Calu3 (cell line): ENCODE data around the gene CYP4F8. TPM values are rescaled to one million over a fixed set of nuclear protein-coding genes. Genes with fewer than 3 reads are reported as not detected.
"Not testable (repeated sequence)": the region's sequence is repeated elsewhere in the genome, so short reads cannot be mapped to it uniquely, and the experiment has no call there.

Experiments
- BruUV-seq: library from RNA; stranded (reverse); fragments of 400-500 nt; replicated peaks from 2 replicates; lab custom pipeline; 2021; lab: Mats Ljungman, UMichigan
- CTCF ChIA-PET: fragments of 300-600 bp; sonication (Branson Sonifier 250); formaldehyde crosslinking; loops from one replicate; lab custom pipeline; 2022; ENCODE audit warnings: antibody characterized with exemption; lab: Charles Lee
- DNase-seq: peaks from one replicate; pipeline ENCODE4 v3.0.0; 2022
- H3K27ac Mint-ChIP-seq: one replicate; pipeline ENCODE4 v1.8.0; 2022; ENCODE audit warnings: mixed read lengths; ENCODE audit not compliant: unreplicated experiment
- H3K27me3 Mint-ChIP-seq: one replicate; pipeline ENCODE4 v1.8.0; 2022; ENCODE audit warnings: mixed read lengths; ENCODE audit not compliant: unreplicated experiment
- H3K36me3 Mint-ChIP-seq: one replicate; pipeline ENCODE4 v1.8.0; 2022; ENCODE audit warnings: mild to moderate bottlenecking, moderate library complexity, mixed read lengths; ENCODE audit not compliant: insufficient read depth, unreplicated experiment
- H3K4me1 Mint-ChIP-seq: one replicate; pipeline ENCODE4 v1.8.0; 2022; ENCODE audit warnings: mild to moderate bottlenecking, low read depth, mixed read lengths; ENCODE audit not compliant: unreplicated experiment
- H3K4me3 Mint-ChIP-seq: one replicate; pipeline ENCODE4 v1.8.0; 2022; ENCODE audit warnings: mild to moderate bottlenecking, low read depth, moderate library complexity, mixed read lengths; ENCODE audit not compliant: unreplicated experiment
- H3K9me3 Mint-ChIP-seq: one replicate; pipeline ENCODE4 v1.8.0; 2022; ENCODE audit warnings: low read depth, mixed read lengths; ENCODE audit not compliant: unreplicated experiment
- intact Hi-C: fragments of 100-400 bp; cut with micrococcal nuclease; formaldehyde crosslinking; loops from one replicate; pipeline ENCODE4 v1.10.0; 2022; ENCODE audit not compliant: unreplicated experiment
- total RNA-seq: library from RNA; stranded (reverse); gene quantifications from 2 replicates; pipeline ENCODE4 v1.2.3, GENCODE V29; 2022
- TF ChIP-seq, protein P1 (sequence below): fragments of 200-600 bp; IDR thresholded peaks from one replicate; pipeline ENCODE4 v1.8.0; 2022; ENCODE audit warnings: antibody characterized with exemption; ENCODE audit not compliant: unreplicated experiment

The CYP4F8 gene
- total RNA-seq, 1 experiment from 2014 or later, result not detected

DNA sequence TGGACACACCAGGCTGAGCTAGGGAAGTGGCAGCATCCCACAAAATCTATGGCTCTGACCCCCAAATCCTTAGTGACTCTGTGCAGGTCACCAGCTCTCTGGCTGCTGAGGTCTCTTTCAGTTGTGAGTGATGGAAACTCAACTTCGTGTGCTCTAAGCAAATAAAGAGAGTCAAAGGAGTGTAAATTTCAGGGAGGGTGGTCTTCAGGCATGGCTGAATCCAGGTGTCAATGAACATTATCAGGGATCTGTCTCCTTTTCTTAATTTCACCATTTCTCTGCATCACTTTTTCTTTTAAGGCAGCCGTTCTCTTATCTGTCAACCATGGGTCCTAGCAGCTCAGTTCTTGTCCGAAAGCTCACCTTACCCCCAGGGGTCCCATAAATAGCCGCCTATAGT lies 64.1 kb downstream of the CYP4F8 start:
- no TSS peak for BruUV-seq
- H3K4me3 Mint-ChIP-seq, result no peak overlapping the region
- DNase-seq, result no peak
- H3K27ac Mint-ChIP-seq, result no peak overlapping the region
- CTCF ChIA-PET, result no interaction called here
- peaks cover 19% of the 10 kb centered on the region for H3K27me3 Mint-ChIP-seq
- H3K9me3 Mint-ChIP-seq, result peaks cover 10% of the 10 kb centered on the region
- peaks cover 8% of the 10 kb centered on the region for H3K4me1 Mint-ChIP-seq
- no peaks in the 10 kb centered on the region for H3K36me3 Mint-ChIP-seq
- intact Hi-C loops, result no loop called here
- TF ChIP-seq, protein P1, sequence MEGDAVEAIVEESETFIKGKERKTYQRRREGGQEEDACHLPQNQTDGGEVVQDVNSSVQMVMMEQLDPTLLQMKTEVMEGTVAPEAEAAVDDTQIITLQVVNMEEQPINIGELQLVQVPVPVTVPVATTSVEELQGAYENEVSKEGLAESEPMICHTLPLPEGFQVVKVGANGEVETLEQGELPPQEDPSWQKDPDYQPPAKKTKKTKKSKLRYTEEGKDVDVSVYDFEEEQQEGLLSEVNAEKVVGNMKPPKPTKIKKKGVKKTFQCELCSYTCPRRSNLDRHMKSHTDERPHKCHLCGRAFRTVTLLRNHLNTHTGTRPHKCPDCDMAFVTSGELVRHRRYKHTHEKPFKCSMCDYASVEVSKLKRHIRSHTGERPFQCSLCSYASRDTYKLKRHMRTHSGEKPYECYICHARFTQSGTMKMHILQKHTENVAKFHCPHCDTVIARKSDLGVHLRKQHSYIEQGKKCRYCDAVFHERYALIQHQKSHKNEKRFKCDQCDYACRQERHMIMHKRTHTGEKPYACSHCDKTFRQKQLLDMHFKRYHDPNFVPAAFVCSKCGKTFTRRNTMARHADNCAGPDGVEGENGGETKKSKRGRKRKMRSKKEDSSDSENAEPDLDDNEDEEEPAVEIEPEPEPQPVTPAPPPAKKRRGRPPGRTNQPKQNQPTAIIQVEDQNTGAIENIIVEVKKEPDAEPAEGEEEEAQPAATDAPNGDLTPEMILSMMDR, result no peak

DNA sequence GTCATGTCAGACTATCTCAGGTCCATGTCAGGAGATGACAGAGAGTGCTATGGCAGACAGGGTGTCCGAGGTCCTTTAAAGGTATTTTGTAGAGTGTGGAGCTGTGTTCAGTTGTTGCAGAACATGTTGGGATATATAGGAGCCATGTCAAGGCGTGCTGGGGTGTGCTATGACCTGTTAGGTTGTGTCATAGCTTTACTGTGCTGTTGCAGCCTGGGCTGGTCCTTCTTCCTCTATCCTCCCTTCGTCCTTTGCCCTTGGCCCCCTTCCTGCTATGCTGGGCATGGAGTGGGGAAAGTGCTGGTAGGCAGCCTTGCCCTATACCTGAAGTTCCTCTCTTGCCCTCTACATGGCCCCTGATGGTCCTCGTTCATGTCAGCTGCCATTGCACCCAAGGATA lies 64.8 kb downstream of the CYP4F8 start:
- DNase-seq, H3K4me1 Mint-ChIP-seq, H3K4me3 Mint-ChIP-seq, BruUV-seq, H3K9me3 Mint-ChIP-seq, CTCF ChIA-PET, H3K36me3 Mint-ChIP-seq, intact Hi-C loops, H3K27ac Mint-ChIP-seq: not testable (repeated sequence)
- H3K27me3 Mint-ChIP-seq, result peaks cover 19% of the 10 kb centered on the region

Other genes starting within 250 kb of the CYP4F8 start
- 35.8 and 38.0 TPM in 2 replicates for gene AKAP8, start 235.4 kb upstream of the CYP4F8 start, total RNA-seq
- gene AKAP8L, start 196.2 kb upstream of the CYP4F8 start, total RNA-seq, result 94.0 and 96.8 TPM in 2 replicates
- 31.9 and 34.0 TPM in 2 replicates for gene WIZ, start 165.3 kb upstream of the CYP4F8 start, total RNA-seq
- not detected in 2 replicates for gene RASAL3, start 150.7 kb upstream of the CYP4F8 start, total RNA-seq
- not detected in 2 replicates for gene PGLYRP2, start 135.7 kb upstream of the CYP4F8 start, total RNA-seq
- gene CYP4F22, start 106.7 kb upstream of the CYP4F8 start, total RNA-seq, result not detected in 2 replicates
- gene CYP4F3, start 25.7 kb downstream of the CYP4F8 start, total RNA-seq, result 6.9 and 16.7 TPM in 2 replicates
- 3.8 and 8.8 TPM in 2 replicates for gene CYP4F12, start 57.9 kb downstream of the CYP4F8 start, total RNA-seq
- gene OR10H2, start 112.8 kb downstream of the CYP4F8 start, total RNA-seq, result not detected in 2 replicates
- not detected in 2 replicates for gene OR10H3, start 122.8 kb downstream of the CYP4F8 start, total RNA-seq
- not detected in 2 replicates for gene OR10H5, start 172.4 kb downstream of the CYP4F8 start, total RNA-seq
- gene OR10H1, start 200.4 kb downstream of the CYP4F8 start, total RNA-seq, result 4.4 and 4.9 TPM in 2 replicates